NCI-H2171 treated with DMSO at 0.1 percent for 48 hours (cell line): ENCODE data around the gene ZNF428.
A peak's percentile ranks its signal among the peaks of the same experiment; 100 is the strongest.
"Not testable (repeated sequence)": the region's sequence is repeated elsewhere in the genome, so short reads cannot be mapped to it uniquely, and the experiment has no call there.

Experiments used
- DNase-seq: peaks from one replicate; lab custom pipeline; 2025; lab: John Stamatoyannopoulos, UW

ZNF428 gene

GRCh38 chr19:43639519-43640423, 20.3 kb upstream of the ZNF428 start, which contains the start of gene CADM4:
TSS of gene CADM4 (minus strand) at chr19:43639850. CDS start at chr19:43639790, 60 bp downstream.
- peak; percentile 41 for DNase-seq

DNA sequence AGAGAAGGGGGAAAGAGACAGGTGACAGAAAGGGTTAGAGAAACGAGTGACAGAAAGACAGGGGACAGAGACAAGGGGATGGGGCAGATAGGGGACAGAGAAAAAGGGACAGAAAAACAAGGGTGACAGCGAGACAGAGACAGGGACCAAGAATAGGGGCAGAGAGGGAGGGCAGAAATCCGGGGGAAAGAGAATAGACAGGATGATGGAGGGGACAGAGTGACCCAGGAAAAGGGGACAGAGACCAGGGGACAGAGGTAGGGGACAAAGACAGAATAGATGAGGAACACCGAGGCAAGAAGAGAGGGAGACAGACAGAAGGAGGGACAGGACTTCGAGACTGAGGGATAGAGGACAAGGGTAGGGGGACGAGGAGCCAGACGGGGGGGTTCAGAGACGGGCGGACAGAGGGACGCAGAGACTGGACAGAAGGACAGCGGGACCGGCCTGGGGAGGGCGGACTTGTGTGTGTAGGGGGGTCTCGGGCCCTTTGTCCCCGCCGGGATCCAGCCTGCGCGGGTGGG, 19.6 kb upstream of the ZNF428 start:
- DNase-seq = peak; percentile 14

GRCh38 chr19:43638214-43638994, 19.0 kb upstream of the ZNF428 start:
- DNase-seq = no peak

DNA sequence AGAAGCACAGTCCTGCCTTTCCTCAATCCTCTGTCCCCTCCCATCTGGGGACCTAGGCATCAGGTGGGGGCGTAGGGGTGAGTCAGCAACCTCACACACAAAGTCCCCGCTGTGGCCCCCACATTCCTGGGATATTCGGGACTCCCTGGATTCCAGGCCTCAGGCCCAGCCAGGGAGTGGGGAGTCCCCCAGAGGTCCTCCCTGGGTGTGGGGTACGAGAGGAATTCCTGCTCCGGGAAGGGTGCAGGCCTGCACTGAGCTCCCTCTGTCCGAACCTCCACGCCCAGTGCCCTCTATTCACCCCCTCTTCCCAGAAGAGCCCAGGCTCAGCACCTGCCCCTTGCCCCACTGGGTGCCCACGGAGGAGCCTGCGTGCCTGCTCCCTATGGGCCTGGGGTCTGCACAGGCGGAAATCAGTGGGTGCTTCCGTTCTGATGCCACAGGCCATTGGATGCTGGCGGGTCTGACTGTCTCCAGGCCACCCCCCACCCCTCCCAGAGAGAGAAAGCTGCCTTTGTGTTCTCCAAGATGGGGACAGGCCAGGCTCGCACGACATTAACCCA, 16.8 kb upstream of the ZNF428 start:
- DNase-seq = no peak

GRCh38 chr19:43635561-43635940, 16.1 kb upstream of the ZNF428 start:
- DNase-seq = not testable (repeated sequence)

GRCh38 chr19:43634872-43635560, 15.6 kb upstream of the ZNF428 start:
- DNase-seq = no peak

GRCh38 chr19:43634506-43634871, 15.1 kb upstream of the ZNF428 start:
- no peak for DNase-seq

- no peak for DNase-seq
These were observed 14.6 kb upstream of the ZNF428 start for GRCh38 chr19:43634068-43634467.

DNA sequence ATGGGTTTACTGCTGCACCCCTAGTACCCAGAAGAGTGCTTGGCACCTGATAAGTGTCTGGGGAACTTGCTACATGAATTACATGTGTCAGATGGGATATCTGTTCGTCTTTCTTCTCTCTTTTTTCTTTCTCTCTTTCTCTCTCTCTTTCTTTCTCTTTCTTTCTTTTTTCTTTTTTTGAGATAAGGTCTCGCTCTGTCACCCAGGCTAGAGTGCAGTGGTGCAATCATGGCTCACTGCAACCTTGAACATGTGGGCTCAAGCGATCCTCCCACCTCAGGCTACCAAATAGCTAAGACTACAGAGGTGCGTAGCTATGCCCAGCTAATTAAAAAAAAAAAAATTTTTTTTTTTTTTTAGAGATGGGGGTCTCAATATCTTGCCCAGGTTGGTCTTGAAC, 14.1 kb upstream of the ZNF428 start:
- DNase-seq = no peak

DNA sequence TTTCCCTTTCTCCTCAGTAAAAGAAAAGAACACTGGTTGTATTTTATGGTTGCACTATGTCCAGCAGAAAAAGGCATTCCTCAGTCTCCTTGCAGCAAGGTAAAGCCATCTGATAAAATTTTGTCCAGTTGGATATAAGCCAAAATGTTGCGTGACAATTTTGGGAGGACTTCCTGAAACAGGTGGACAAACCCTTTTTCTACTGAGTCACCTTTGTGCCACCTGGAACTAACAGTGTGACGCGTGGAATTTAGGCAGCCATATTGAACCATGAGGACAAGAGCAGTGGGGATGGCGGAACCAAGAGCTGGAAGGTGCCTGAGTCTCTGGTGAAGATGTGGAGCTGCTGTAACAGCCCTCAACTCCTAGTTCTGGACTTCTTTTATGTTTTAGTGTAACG, 12.1 kb upstream of the ZNF428 start:
- DNase-seq = no peak

- DNase-seq = no peak
These were observed 9.4 kb upstream of the ZNF428 start for GRCh38 chr19:43628646-43629326.

- DNase-seq = no peak
These were observed 7.4 kb upstream of the ZNF428 start for GRCh38 chr19:43626838-43627237.

DNA sequence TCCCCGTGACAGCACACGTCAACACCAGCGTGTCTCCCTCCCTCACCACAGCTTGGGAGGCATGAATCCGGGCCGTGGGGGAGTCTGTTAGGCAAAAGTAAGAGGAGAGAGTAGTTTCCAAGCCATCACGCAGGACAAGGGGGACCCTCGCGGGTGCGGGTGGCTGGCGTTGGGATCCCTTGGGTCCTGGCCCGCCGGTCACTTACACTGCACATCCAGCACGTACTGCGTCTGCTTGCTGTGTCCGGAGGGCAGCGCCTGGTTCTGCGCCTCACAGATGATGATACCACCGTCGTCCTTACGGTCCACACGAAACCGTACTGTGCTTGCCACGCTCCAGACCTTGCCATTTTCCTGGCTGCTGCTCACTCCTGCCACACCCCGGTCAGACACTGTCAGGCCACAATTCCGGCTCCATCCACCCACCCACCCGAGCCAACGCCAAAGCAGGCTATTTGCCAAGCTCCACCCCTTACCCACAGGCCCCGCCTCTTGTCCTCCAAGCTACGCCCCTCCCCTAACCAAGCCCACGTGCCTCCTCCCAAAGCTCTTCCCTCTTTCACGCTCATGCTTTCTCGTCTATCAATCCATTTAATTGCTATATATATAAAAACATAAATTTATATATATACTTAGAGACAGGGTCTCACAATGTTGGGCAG, 6.6 kb upstream of the ZNF428 start:
- no peak for DNase-seq

- DNase-seq = no peak
These were observed 5.5 kb upstream of the ZNF428 start for GRCh38 chr19:43624933-43625332.

DNA sequence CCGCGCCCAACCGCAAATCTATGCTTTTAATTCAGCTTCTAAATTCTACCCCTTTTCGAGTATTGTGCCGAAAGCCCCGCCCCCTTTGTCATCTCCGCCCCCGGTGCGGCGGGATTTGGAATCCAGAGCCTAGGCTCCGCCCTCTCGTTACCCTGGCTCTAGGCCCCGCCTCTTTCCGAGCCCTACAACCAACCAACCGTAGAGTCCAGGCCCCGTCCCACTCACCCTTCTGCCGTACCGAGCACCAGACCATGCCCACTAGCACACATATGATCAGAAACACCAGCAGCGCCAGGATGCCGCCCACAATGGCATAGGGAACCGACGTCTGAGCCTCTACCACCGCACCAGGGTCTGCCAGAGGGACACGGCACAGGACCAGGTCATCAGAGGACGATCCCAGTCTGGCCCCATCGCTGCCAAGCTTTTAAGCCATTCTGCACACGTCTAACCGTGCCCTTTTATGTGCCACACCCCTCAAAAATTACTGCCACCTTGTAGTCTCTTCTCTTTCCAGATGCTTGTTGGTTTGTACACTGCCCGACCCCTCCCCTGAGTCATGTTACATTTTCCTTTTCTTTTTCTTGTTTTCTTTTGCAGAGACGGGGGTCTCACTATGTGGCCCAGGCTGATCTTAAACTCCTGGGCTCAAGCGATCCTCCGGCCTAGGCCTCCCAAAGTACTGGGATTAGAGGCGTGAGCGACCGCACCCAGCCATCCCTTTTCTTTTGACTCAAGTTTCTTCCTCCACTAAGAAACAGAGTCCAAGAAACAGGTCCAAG, 4.7 kb upstream of the ZNF428 start:
- no peak for DNase-seq

- DNase-seq = no peak
These were observed 3.5 kb upstream of the ZNF428 start for GRCh38 chr19:43622956-43623355.

DNA sequence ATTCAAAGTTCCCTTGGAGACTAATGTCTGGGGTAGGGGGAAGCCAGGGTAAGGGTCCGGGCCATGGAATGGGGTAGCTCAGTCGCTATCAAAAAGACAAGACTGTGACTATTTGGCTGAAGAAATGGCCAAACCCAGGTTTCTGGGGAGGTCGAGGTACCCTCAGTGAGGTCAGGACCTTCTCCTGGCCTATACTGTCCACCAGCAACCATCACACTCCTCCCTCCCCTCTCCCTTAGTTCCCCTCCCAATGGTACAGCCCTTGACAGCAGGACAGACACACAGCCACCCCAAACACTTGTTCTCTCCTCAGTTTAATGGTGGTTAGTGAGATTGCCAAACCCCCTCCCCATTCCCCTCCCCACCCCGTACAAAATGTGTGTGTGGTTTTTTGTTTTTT, 2.6 kb upstream of the ZNF428 start:
- DNase-seq = no peak

DNA sequence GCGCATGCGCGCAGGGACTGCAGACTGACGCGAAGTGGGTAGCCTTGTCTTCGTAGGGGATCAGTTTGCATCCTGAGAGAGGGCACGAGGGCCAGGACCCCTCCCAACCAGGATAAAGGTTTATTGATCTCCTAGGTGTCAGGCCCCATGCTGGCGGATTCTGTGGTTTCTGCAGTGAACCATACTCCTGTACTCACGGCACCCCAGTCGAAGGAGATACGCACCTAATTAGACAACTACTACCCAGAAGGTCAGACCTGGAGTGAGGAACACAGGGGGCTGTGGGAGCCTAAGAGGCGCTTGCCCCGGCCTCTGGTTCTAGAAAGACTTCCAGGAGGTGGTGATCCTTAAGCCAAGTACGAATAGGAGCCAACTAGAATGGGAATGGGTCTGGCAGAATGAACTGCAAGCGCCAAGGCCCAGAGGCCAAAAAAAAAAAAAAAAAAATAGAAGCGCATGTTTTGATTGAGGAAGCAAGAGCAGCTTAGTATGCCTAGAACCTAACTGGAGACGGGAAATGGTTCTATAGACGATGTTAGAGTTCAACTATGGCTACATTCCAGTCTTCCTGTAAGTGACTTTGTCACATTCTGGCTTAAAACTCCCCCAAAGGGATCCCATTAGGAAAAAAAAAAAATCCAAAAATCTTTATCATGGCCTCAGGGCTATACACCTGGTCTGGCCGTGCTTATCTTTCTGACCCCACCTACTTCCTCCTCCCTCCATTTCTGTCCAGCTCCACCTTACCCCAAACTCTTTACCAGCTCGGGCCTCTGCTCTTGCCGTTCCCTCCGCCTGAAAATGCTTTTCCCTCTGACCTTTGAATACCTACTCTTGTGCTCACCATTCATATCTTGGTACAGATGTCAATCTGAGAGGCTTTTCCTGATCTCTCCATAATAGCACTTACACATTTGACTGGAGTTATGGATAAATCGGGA, 902 bp upstream of the ZNF428 start:
- no peak for DNase-seq

GRCh38 chr19:43618921-43619261, 538 bp downstream of the ZNF428 start:
- peak; percentile 90 for DNase-seq
